SK-N-SH (cell line): Measurements from ENCODE around the gene RADIL. TPM values are rescaled to one million over a fixed set of nuclear protein-coding genes. Genes with fewer than 3 reads are reported as not detected.

ENCODE experiments used
- CTCF ChIA-PET: fragments of 300-600, 350-600 bp; formaldehyde crosslinking; extraction: SDS; loops from one replicate; lab custom pipeline; 2021; lab: Yijun Ruan, JAX
- POLR2A ChIA-PET: fragments of 350-600 bp; sonication (Branson Sonifier 250); formaldehyde crosslinking; extraction: SDS; loops from one replicate; lab custom pipeline; 2020; ENCODE audit warnings: antibody characterized with exemption, inconsistent platforms; lab: Yijun Ruan, JAX
- DNase-seq: peaks from one replicate; pipeline ENCODE4 v3.0.0; 2012
- H2AFZ ChIP-seq: fragments of 200-600 bp; sonication (generic); 2 replicates; pipeline ENCODE4 v1.8.1; 2016; ENCODE audit warnings: antibody characterized with exemption, mild to moderate bottlenecking, low read depth
- H3F3A ChIP-seq: fragments of 200-600 bp; sonication (generic); replicated peaks from 2 replicates; pipeline ENCODE3; 2016; ENCODE audit warnings: antibody characterized with exemption, mild to moderate bottlenecking; ENCODE audit not compliant: insufficient read depth
- H3K27ac ChIP-seq, 2 experiments: fragments of 200-500 bp in 1 of 2; fragments of 200-600 bp in 1 of 2; sonication (Bioruptor generic) in 1 of 2; sonication (generic), shearing (Covaris generic) in 1 of 2; 2 replicates each; pipeline versions ENCODE4 v1.5.1 to v1.6.1; 2014 to 2016; ENCODE audit warnings: low read depth in 2 of 2, inconsistent platforms in 1 of 2, low read length in 1 of 2, mild to moderate bottlenecking in 1 of 2, mixed read lengths in 1 of 2
- H3K27me3 ChIP-seq: fragments of 200-600 bp; sonication (generic), shearing (Covaris generic); 2 replicates; pipeline ENCODE4 v1.6.1; 2016; ENCODE audit warnings: mixed run types; ENCODE audit not compliant: insufficient read depth
- H3K36me3 ChIP-seq, 2 experiments: fragments of 200-500 bp in 1 of 2; fragments of 200-600 bp in 1 of 2; sonication (Bioruptor generic) in 1 of 2; sonication (generic) in 1 of 2; replicated peaks in 1 of 2; 2 replicates each; pipeline versions ENCODE3 to v1.5.1; 2014 to 2016; ENCODE audit warnings: low read length in 1 of 2, mild to moderate bottlenecking in 1 of 2; ENCODE audit not compliant: insufficient read depth in 2 of 2, control insufficient read depth in 1 of 2
- H3K4me1 ChIP-seq, 2 experiments: fragments of 200-500 bp in 1 of 2; fragments of 200-600 bp in 1 of 2; sonication (Bioruptor generic) in 1 of 2; sonication (generic), shearing (Covaris generic) in 1 of 2; 2 replicates each; pipeline versions ENCODE4 v1.5.1 to v1.6.1; 2014 to 2016; ENCODE audit warnings: low read depth in 1 of 2, low read length in 1 of 2, mixed run types in 1 of 2; ENCODE audit not compliant: insufficient read depth in 2 of 2, control insufficient read depth in 1 of 2
- H3K4me2 ChIP-seq: fragments of 200-600 bp; sonication (generic), shearing (Covaris generic); 2 replicates; pipeline ENCODE4 v1.6.1; 2017; ENCODE audit warnings: mixed run types
- H3K4me3 ChIP-seq, 2 experiments: fragments of 200-500 bp in 1 of 2; fragments of 200-600 bp in 1 of 2; sonication (Bioruptor generic) in 1 of 2; sonication (generic), shearing (Covaris generic) in 1 of 2; 2 replicates each; pipeline versions ENCODE4 v1.5.1 to v1.8.1; 2014 to 2016; ENCODE audit warnings: low read depth in 2 of 2, inconsistent platforms in 1 of 2, low read length in 1 of 2, mild to moderate bottlenecking in 1 of 2, mixed read lengths in 1 of 2, moderate library complexity in 1 of 2
- H3K79me2 ChIP-seq: fragments of 200-600 bp; sonication (generic); 2 replicates; pipeline ENCODE4 v1.8.1; 2017; ENCODE audit warnings: mild to moderate bottlenecking; ENCODE audit not compliant: insufficient read depth
- H3K9ac ChIP-seq: fragments of 200-600 bp; sonication (generic); 2 replicates; pipeline ENCODE4 v1.6.1; 2017; ENCODE audit warnings: mixed run types
- H3K9me2 ChIP-seq: fragments of 200-600 bp; sonication (generic); 2 replicates; pipeline ENCODE4 v1.6.1; 2017; ENCODE audit warnings: mixed run types
- H3K9me3 ChIP-seq: fragments of 200-600 bp; sonication (generic); 2 replicates; pipeline ENCODE4 v1.6.1; 2017; ENCODE audit warnings: mixed run types, mild to moderate bottlenecking, moderate library complexity
- H4K20me1 ChIP-seq: fragments of 200-600 bp; sonication (generic); 2 replicates; pipeline ENCODE4 v1.6.1; 2017; ENCODE audit warnings: mild to moderate bottlenecking, mixed run types; ENCODE audit not compliant: insufficient read depth
- EP300 ChIP-seq, 2 experiments: IDR thresholded peaks; 2 replicates each; pipeline versions ENCODE4 v1.4.0 to v1.6.1; 2012; ENCODE audit warnings: borderline replicate concordance in 1 of 2, low read depth in 1 of 2, low read length in 1 of 2
- EZH2phosphoT487 ChIP-seq: fragments of 200-600 bp; sonication (generic); IDR thresholded peaks from 2 replicates; pipeline ENCODE4 v1.6.1; 2017; ENCODE audit warnings: low read depth, mixed run types, mild to moderate bottlenecking, antibody characterized with exemption, moderate library complexity, borderline replicate concordance
- FOXJ3 ChIP-seq: sonication (generic); formaldehyde crosslinking; IDR thresholded peaks from 2 replicates; pipeline ENCODE4 v1.5.1; 2020; ENCODE audit warnings: mild to moderate bottlenecking, missing genetic modification reagents
- GABPA ChIP-seq: IDR thresholded peaks from 2 replicates; pipeline ENCODE4 v1.4.0; 2012; ENCODE audit warnings: low read depth, mild to moderate bottlenecking
- GATA2 ChIP-seq: sonication (generic); formaldehyde crosslinking; IDR thresholded peaks from 2 replicates; pipeline ENCODE4 v1.5.0; 2020; ENCODE audit warnings: mild to moderate bottlenecking, missing genetic modification reagents
- JUND ChIP-seq: IDR thresholded peaks from 2 replicates; pipeline ENCODE4 v1.4.0; 2012
- MEF2A ChIP-seq: IDR thresholded peaks from 2 replicates; pipeline ENCODE4 v1.4.0; 2012; ENCODE audit warnings: low read depth, borderline replicate concordance
- MXI1 ChIP-seq: IDR thresholded peaks from 2 replicates; pipeline ENCODE4 v1.6.1; 2012; ENCODE audit warnings: mild to moderate bottlenecking, low read depth, low read length, improper control_type of control experiment
- NFIC ChIP-seq: IDR thresholded peaks from 2 replicates; pipeline ENCODE4 v1.4.0; 2012; ENCODE audit warnings: borderline replicate concordance
- POLR2AphosphoS5 ChIP-seq: IDR thresholded peaks from 2 replicates; pipeline ENCODE4 v1.6.1; 2012; ENCODE audit warnings: low read depth, low read length
- RAD21 ChIP-seq: IDR thresholded peaks from 2 replicates; pipeline ENCODE4 v1.6.1; 2012; ENCODE audit warnings: mild to moderate bottlenecking, low read length
- RCOR1 ChIP-seq: fragments of 150-350 bp; IDR thresholded peaks from 2 replicates; pipeline ENCODE4 v1.6.1; 2017; ENCODE audit warnings: antibody characterized with exemption, low read length
- RFX5 ChIP-seq: IDR thresholded peaks from 2 replicates; pipeline ENCODE4 v1.6.1; 2012; ENCODE audit warnings: mild to moderate bottlenecking, improper control_type of control experiment, low read length
- SMC3 ChIP-seq: IDR thresholded peaks from 2 replicates; pipeline ENCODE4 v1.6.1; 2012; ENCODE audit warnings: low read depth, low read length, improper control_type of control experiment
- TAF1 ChIP-seq: IDR thresholded peaks from 2 replicates; pipeline ENCODE4 v1.6.1; 2012; ENCODE audit warnings: low read depth, mild to moderate bottlenecking, low read length, moderate library complexity, borderline replicate concordance
- TCF12 ChIP-seq: IDR thresholded peaks from 2 replicates; pipeline ENCODE4 v1.4.0; 2012
- TEAD4 ChIP-seq: IDR thresholded peaks from 2 replicates; pipeline ENCODE4 v1.4.0; 2012; ENCODE audit warnings: mild to moderate bottlenecking, borderline replicate concordance; ENCODE audit not compliant: insufficient read depth
- YY1 ChIP-seq: IDR thresholded peaks from 2 replicates; pipeline ENCODE4 v1.4.0; 2012; ENCODE audit warnings: low read depth, mild to moderate bottlenecking
- WGBS: methylation state at CpG from one replicate; pipeline ENCODE4 v1.1.6; 2017; ENCODE audit warnings: low lambda C conversion rate; 5-methylcytosine and 5-hydroxymethylcytosine counted together
- polyA plus RNA-seq, 3 experiments: library from polyadenylated mRNA; depleted of rRNA; stranded (reverse); fragments of >200 nt; gene quantifications; 2 replicates each; pipeline ENCODE4 v1.2.3, GENCODE V29; 2012
- TF ChIP-seq, protein P1 (sequence below): IDR thresholded peaks from 2 replicates; pipeline ENCODE4 v1.4.0; 2012; ENCODE audit warnings: low read depth
- TF ChIP-seq, protein P2 (sequence below): fragments of 150-350 bp; IDR thresholded peaks from 2 replicates; pipeline ENCODE4 v1.6.1; 2016; ENCODE audit warnings: mild to moderate bottlenecking, low read depth, low read length
- TF ChIP-seq, protein P3 (sequence below): fragments of 200-600 bp; sonication (generic); IDR thresholded peaks from 2 replicates; pipeline ENCODE4 v1.6.1; 2017; ENCODE audit warnings: antibody characterized with exemption, mild to moderate bottlenecking, moderate library complexity
- TF ChIP-seq, protein P4 (sequence below): IDR thresholded peaks from 2 replicates; pipeline ENCODE4; 2012

The RADIL gene
- polyA plus RNA-seq, 1 of the 3 experiments (the other 2 are of a cell fraction), result 4.3 TPM

DNA sequence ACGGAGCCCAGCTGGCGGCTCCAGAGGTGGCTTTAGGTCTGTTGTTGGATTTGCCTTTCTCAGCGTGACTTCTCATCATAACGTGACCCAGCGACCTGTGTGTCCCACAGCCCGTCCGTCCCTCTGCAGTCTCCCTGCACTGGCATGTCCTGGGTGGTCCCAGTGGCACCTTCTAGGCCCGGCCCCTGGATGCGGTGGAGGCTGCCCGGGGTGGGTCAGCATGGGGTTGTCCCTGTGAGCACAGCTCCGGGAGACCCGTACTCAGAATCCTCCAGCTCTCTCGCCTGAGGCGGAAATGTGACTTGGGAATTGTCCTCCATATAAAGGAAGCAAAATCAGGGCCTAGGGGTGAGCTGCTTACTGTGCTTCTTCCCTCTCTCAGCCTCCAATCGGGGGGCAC lies 133.7 kb downstream of the RADIL start:
- no peak for DNase-seq
- Histone ChIP-seq H3K4me1 (peaks cover 0 to 16% of the 10 kb centered on the region in 2 experiments; a peak in 3 of 4 replicates), H3K27ac (no peak overlapping the region), H3K4me2 (no peak overlapping the region), H3K9ac (no peak overlapping the region), H3K4me3 (no peak overlapping the region), H3K9me3 (no peaks in the 10 kb centered on the region), H2AFZ (no peak overlapping the region), H4K20me1 (peaks cover 19% of the 10 kb centered on the region), H3K36me3 (peaks cover 22 to 32% of the 10 kb centered on the region in 2 experiments), H3K9me2 (no peaks in the 10 kb centered on the region), H3F3A (peaks cover 5% of the 10 kb centered on the region), H3K27me3 (no peaks in the 10 kb centered on the region), H3K79me2 (peaks cover 59% of the 10 kb centered on the region)
- ChIA-PET CTCF (no interaction called here), POLR2A (no interaction called here)
- TF ChIP-seq EP300 (IDR thresholded peaks at IDR 0.05; ENCODE audit: borderline replicate concordance in 1 of 2, low read depth in 1 of 2, low read length in 1 of 2), result no peak
- no peak for TF ChIP-seq POLR2AphosphoS5
- TF ChIP-seq, protein P1, sequence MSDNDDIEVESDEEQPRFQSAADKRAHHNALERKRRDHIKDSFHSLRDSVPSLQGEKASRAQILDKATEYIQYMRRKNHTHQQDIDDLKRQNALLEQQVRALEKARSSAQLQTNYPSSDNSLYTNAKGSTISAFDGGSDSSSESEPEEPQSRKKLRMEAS, result no peak
- TF ChIP-seq EZH2phosphoT487, result no peak
- WGBS, result 97% methylated on average over 14 of the region's 15 CpGs

DNA sequence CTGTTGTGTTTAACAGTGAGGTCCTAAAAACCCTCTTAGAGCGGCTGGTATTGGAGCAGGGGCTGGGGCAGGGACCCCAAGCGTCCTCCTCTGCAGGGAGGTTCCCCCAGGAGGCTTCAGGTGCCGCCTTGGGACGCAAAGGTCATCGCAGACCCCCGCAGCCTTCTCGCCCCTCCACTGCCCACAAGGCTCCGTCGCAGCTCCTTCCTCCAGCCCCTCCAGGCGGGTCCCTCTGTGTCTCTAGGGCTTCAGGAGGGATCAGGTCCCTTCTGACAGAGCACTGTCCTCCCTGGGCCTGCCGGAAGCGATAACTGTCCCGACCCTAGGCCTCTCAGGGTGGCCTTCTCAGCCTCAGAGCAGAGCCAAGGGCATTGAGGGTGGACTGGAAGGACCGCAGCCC lies 134.2 kb downstream of the RADIL start:
- TF ChIP-seq NFIC (no peak), FOXJ3 (CRISPR knock-in tag) (no peak), GATA2 (CRISPR knock-in tag) (no peak), RCOR1 (no peak), RFX5 (no peak), TAF1 (no peak), TEAD4 (no peak), EZH2phosphoT487 (no peak), SMC3 (no peak), MEF2A (no peak), JUND (no peak), YY1 (no peak), RAD21 (no peak), TCF12 (no peak), GABPA (no peak), MXI1 (no peak)
- TF ChIP-seq, protein P2, sequence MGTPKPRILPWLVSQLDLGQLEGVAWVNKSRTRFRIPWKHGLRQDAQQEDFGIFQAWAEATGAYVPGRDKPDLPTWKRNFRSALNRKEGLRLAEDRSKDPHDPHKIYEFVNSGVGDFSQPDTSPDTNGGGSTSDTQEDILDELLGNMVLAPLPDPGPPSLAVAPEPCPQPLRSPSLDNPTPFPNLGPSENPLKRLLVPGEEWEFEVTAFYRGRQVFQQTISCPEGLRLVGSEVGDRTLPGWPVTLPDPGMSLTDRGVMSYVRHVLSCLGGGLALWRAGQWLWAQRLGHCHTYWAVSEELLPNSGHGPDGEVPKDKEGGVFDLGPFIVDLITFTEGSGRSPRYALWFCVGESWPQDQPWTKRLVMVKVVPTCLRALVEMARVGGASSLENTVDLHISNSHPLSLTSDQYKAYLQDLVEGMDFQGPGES, result no peak
- TF ChIP-seq, protein P1, result no peak
- TF ChIP-seq, protein P3, sequence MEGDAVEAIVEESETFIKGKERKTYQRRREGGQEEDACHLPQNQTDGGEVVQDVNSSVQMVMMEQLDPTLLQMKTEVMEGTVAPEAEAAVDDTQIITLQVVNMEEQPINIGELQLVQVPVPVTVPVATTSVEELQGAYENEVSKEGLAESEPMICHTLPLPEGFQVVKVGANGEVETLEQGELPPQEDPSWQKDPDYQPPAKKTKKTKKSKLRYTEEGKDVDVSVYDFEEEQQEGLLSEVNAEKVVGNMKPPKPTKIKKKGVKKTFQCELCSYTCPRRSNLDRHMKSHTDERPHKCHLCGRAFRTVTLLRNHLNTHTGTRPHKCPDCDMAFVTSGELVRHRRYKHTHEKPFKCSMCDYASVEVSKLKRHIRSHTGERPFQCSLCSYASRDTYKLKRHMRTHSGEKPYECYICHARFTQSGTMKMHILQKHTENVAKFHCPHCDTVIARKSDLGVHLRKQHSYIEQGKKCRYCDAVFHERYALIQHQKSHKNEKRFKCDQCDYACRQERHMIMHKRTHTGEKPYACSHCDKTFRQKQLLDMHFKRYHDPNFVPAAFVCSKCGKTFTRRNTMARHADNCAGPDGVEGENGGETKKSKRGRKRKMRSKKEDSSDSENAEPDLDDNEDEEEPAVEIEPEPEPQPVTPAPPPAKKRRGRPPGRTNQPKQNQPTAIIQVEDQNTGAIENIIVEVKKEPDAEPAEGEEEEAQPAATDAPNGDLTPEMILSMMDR, result no peak
- TF ChIP-seq, protein P4, sequence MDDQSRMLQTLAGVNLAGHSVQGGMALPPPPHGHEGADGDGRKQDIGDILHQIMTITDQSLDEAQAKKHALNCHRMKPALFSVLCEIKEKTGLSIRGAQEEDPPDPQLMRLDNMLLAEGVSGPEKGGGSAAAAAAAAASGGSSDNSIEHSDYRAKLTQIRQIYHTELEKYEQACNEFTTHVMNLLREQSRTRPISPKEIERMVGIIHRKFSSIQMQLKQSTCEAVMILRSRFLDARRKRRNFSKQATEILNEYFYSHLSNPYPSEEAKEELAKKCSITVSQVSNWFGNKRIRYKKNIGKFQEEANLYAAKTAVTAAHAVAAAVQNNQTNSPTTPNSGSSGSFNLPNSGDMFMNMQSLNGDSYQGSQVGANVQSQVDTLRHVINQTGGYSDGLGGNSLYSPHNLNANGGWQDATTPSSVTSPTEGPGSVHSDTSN, result no peak
- H3K36me3 ChIP-seq, result peaks cover 18 to 32% of the 10 kb centered on the region in 2 experiments
- H2AFZ ChIP-seq, result no peak overlapping the region
- no peak overlapping the region for H3K9ac ChIP-seq
- H3K9me3 ChIP-seq, result no peaks in the 10 kb centered on the region
- no peak overlapping the region for H3K4me3 ChIP-seq
- no peak overlapping the region for H3K27ac ChIP-seq
- no peaks in the 10 kb centered on the region for H3K9me2 ChIP-seq
- WGBS, result 94% methylated on average over 8 of the region's 14 CpGs
- peaks cover 18% of the 10 kb centered on the region for H4K20me1 ChIP-seq
- peaks cover 5% of the 10 kb centered on the region for H3F3A ChIP-seq
- H3K4me1 ChIP-seq, result peaks cover 0 to 21% of the 10 kb centered on the region in 2 experiments; a peak in 3 of 4 replicates
- H3K27me3 ChIP-seq, result no peaks in the 10 kb centered on the region
- POLR2A ChIA-PET, result no interaction called here
- no peak overlapping the region for H3K4me2 ChIP-seq
- CTCF ChIA-PET, result interaction anchor here (1.5 kb wide), 1 partner anchor 12 kb away, joined by 3 read pairs; no protein-coding TSS in a partner anchor
- DNase-seq, result no peak
- peaks cover 59% of the 10 kb centered on the region for H3K79me2 ChIP-seq
